ENCODE results near the gene ATP8B3.

GRCh38 chr19:1748873-1749341, 63.2 kb downstream of the ATP8B3 start:
- TF ChIP-seq CTCF (IDR thresholded peaks at IDR 0.05), result no peak
- TF ChIP-seq POLR2A (IDR thresholded peaks at IDR 0.05), result no peak
